HG03378 (cell line): ENCODE measurements around the gene FBXW9.
"Not testable (repeated sequence)": the region's sequence is repeated elsewhere in the genome, so short reads cannot be mapped to it uniquely, and the experiment has no call there.

ENCODE experiments used
- ATAC-seq: cut with Tn5 transposase; IDR thresholded peaks from one replicate; pipeline ENCODE4 v1.9.1; 2021; ENCODE audit warnings: mild to moderate bottlenecking, moderate library complexity; ENCODE audit not compliant: unreplicated experiment

The FBXW9 gene

GRCh38 chr19:12696366-12697335, at the start of gene FBXW9:
TSS of gene FBXW9 (minus strand) at chr19:12696631. CDS start at chr19:12696581, 50 bp downstream.
- ATAC-seq, result peak; percentile 63

DNA sequence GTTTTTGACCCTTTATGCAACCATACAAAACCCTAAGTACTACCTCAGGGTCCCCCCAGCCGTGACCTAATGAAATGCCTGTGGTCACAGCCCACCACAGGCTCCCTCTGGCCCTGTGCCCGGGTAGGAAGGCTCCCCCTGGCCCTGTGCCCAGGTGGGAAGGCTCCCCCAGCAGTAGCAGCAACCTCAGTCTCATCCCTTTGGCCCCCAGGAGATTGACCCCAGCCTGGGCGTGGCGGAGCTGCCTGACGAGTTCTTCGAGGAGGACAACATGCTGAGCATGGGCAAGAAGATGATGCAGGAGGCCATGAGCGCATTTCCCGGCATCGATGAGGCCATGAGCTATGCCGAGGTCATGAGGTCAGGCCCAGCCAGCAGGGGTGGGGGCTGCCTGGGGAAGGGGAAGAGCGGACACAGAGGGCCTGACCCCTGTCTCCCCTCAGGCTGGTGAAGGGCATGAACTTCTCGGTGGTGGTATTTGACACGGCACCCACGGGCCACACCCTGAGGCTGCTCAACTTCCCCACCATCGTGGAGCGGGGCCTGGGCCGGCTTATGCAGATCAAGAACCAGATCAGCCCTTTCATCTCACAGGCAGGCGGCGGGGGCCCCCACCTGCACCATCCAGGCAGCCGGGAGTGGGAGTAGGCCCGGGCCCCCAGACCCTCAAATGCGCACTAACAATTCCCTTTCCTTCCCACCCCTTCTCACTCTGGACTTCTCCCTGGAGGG, 48.9 kb upstream of the FBXW9 start:
- ATAC-seq, result no peak

- no peak for ATAC-seq
Observed at GRCh38 chr19:12737835-12738351, 41.5 kb upstream of the FBXW9 start.

DNA sequence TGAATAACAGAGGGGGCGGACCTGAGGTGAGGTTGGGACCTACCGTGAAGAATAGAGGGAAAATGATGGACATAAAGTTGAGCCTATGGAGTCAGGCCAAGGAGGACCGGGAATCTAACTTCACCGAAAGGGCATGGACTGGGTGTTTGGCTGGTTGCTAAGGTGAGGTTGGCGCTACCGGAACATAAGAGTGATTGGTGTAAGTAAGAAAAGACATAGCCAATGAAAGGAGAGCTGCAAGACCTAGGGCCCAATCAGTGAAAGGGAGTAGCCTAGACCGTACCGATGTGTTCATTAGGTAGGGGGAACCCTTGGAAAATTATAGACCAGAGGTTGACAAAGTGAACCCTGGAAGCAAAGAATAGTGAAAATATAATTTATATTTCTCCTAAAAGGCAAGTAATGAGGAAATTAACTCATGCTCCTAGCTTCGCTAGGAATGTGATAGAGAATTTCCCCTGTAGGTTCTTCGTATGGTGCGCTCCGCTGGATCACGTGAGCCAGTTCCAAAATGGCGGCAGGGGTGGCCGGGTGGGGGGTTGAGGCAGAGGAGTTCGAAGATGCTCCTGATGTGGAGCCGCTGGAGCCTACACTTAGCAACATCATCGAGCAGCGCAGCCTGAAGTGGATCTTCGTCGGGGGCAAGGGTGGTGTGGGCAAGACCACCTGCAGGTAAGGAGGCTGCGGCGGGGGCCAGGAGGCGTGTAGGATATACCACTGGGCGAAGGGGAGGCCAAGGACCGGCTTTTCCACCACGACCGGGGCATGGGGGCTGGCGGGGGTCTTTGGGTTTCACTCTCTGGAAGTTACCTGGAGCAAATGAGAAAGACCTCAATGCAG, 40.8 kb upstream of the FBXW9 start, which contains the start of gene GET3:
GET3 (plus strand) TSS at position 503 of the 840 bp plus-strand sequence; CDS start at position 512, 9 bp downstream.
- peak; percentile 83 for ATAC-seq

DNA sequence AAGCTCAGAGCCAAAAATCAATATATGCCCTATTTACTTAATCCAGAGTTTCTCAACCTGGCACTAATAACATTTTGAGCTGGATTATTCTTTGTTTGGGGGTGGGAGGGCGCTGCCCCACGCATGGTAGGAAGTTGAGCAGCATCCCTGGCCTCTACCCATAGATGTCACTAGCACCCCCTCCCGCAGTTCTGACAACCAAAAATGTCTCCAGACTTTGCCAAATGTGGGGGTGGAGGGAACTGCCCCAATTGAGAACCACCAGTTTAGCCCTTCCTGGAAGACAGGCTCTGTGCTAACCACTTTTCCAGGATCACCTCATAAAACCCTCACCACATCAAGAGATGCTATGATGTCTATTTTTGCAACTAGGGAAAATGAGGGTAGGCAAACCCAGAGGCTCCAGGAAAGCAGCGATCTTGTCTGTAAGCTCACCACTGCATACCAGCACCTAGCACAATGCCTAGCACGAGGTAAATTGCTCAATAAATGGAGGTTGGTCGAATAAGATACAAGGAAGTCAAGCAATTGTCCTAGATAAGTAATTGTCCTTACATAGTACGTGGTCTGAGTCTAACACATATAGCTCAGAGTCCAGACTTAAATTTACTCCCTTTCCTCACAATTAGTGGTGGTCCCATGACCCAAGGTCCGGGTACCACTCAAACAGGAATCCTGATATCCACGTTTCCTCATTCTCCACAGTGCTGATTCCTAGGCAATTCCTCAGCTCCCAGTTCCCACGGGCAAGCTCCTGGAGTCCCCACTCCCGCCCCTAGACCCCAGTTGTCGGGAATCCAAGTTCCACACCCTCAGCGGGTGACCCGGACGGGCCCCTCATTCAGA, 37.2 kb upstream of the FBXW9 start:
- no peak for ATAC-seq

- no peak for ATAC-seq
Observed at GRCh38 chr19:12731337-12731736, 34.9 kb upstream of the FBXW9 start.

- ATAC-seq, result no peak
Observed at GRCh38 chr19:12730064-12730463, 33.6 kb upstream of the FBXW9 start.

- no peak for ATAC-seq
Observed at GRCh38 chr19:12727745-12728433, 31.5 kb upstream of the FBXW9 start.

DNA sequence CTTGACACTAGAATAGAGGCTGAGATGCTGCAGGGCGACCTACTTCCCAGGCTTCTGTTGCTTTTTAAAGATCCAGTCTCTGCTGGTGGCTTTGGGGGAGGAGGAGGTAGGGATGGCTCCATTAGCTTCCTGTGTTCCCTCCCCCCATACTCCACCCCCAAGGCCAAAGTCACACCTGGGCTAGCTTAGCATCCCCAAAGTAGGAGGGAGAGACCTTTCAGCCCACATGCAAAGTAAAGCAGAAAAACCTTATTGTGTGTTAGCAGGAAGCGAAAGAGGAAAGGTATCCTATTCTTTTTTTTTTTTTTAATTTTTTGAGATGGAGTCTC, 30.5 kb upstream of the FBXW9 start:
- ATAC-seq, result no peak

DNA sequence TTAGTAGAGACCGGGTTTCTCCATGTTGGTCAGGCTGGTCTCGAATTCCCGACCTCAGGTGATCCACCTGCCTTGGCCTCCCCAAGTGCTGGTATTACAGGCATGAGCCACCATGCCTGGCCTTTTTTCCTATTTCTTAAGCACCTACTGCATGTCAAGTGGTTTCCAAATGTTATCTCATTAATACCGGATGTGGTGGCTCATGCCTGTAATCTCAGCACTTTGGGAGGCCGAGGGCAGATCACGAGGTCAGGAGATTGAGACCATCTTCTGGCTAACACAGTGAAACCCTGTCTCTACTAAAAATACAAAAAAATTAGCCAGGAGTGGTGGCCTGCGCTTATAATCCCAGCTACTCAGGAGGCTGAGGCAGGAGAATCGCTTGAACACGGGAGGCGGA, 29.2 kb upstream of the FBXW9 start:
- not testable (repeated sequence) for ATAC-seq

GRCh38 chr19:12723641-12724426, 27.4 kb upstream of the FBXW9 start, which contains the start of gene TNPO2:
TSS of gene TNPO2 (minus strand) at chr19:12723932. CDS start at chr19:12720977, 2,955 bp downstream.
- ATAC-seq, result no peak

DNA sequence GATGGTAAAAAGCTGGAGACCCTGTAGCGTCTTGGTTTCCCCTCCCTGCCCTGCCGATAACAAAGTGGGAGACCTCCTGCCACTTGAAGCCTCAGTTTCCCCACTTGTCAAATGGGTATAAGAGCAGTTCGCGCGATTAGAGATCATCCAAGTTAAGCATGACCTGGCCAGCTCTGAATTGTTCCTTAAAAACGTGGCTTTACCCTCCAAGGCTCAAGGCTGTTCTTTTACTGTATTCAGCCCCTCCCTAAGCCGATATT, 26.9 kb upstream of the FBXW9 start:
- no peak for ATAC-seq

GRCh38 chr19:12722566-12723380, 26.3 kb upstream of the FBXW9 start:
- peak; percentile 82 for ATAC-seq

- no peak for ATAC-seq
Observed at GRCh38 chr19:12721656-12722565, 25.5 kb upstream of the FBXW9 start.

- no peak for ATAC-seq
Observed at GRCh38 chr19:12720851-12721655, 24.6 kb upstream of the FBXW9 start.

DNA sequence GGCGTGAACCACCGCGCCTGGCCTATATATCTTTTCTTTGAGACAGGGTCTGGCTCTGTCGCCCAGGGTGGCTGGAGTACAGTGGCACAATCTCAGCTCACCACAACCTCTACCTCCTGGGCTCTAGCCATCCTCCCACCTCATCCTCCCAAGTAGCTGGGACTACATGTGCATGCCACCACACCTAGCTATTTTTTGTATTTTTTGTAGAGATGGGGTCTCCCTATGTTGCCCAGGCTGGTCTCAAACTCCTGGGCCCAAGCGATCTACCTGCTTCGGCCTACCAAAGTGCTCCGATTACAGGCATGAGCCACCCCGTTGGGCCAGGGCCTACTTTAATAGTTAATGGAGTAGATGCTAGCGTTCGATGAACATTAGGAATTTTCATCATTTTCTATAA, 23.9 kb upstream of the FBXW9 start:
- no peak for ATAC-seq
